CD4-positive, alpha-beta T cell treated with Interleukin-2 at 100 ng/mL for 4 hours (primary cell): ENCODE data around the gene CTIF.

Experiments used
- DNase-seq: peaks from one replicate; pipeline ENCODE4 v3.0.0-alpha.2; 2020; ENCODE audit warnings: low spot score

Gene CTIF

DNA sequence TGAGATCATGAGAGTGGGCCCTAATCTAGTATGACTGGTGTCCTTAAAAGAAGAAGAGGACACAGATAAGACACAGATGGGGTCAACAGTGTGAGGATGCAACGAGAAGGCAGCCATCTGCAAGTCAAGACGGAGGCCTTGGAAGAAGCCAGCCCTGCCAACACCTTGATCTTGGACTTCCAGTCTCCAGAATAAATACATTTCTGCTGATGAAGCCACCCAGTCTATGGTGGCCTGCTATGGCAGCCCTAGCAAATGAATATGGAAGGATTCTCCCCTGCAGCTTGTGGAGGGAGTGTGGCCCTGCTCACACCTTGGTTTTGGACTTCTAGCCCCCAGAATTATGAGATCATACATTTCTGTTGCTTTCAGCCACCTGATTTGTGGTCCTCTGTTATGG is 12.3 kb downstream of the CTIF start:
- no peak for DNase-seq

DNA sequence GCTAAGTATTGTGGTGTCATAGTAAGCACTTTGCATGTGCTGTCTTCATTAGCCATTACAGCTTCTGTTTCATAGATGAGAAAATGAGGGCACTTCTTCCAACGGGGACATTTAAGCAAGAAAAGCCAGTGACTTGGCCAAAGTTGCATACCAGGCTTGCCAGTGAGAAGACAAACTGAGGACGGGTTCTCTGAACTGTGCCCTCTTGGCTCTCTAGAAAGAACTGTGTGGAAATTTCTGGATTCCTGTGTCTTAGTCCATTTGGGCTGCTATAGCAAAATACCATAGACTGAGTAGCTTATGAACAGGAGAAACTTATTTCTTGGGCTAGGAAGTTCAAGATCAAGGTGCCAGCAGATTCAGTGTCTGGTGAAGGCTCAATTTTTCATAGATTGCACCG is 13.3 kb downstream of the CTIF start:
- DNase-seq = no peak

DNA sequence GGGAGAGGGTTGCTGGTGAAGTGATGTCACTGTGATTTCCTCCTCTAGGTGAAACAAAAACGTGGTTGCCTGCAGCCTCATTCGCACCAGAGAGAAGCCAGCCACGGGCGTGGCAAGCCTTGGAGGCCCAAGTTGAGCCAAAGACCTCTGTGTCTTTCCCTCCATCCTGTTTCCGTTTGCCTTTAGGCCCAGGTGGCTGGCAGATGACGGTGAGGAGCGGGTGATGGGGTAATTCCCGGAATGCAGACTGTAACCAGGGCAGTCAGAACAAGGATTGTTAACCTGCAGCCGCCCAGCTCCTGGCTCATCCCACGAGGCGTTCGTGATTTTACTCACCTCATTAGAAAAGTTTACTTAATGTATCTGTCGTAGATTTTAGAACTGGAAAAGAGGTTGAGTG is 14.4 kb downstream of the CTIF start:
- DNase-seq = no peak

DNA sequence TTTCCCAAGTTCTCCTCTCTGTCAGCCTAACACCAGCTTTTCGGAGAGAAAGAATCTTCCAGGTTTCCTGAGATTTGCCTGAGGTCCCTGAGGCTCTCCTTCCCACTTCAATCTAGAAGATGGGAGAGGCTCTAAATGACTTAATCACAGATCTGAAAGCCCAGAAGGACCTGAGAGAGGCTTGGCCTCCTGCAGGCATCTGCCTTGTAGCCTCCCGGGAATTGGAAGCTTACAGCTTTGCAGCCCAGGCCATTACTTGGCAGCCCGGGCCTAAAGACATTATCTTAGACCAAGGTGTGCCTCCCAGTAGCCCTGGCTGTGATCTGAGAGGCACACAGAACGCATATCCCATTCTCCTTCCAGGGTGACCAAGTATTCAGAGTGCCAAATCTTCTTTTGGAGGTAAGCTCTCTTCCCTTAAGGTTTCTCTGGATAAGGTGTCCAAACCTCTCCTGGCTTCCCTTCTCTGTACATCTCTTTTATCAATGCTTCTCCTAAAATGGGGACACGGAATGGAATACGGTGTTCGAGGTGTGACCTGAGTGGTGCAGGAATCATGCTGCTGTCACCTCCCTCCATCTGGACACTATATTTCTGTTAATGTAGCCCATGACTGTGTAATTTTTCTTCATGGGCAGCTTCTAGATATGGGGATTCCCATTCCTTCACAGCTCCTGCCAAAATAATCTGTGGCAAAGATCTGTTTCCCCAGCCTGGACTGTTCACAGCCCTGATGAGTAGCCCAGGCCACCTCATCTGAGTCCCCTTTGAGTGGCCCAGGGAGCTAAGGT is 16.0 kb downstream of the CTIF start:
- DNase-seq = no peak

DNA sequence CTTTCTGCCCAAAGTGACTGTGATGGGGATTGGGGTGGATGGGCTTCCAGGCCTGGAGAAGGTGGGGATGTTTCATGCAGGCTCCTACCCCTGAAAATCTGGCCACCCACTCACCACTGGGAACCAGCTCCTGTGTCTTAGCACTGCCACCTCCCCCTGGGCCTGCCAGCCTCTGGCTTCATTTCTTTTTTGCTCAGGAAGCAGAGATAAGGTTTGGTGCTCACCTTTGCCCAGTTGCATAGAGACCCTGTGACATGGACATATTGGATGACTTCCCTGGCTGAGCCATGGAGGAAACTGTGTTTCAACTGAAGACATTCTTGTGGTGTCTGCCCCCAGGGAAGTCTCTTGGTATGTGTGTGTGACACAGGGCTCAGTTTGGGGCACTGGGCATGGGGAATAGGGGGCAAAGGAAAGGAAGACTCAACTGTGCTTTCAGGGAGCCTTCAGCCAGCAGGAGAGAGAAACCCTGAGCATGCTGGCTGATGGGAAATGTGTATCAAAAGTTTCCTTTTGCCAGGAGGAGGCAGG is 16.7 kb downstream of the CTIF start:
- no peak for DNase-seq

DNA sequence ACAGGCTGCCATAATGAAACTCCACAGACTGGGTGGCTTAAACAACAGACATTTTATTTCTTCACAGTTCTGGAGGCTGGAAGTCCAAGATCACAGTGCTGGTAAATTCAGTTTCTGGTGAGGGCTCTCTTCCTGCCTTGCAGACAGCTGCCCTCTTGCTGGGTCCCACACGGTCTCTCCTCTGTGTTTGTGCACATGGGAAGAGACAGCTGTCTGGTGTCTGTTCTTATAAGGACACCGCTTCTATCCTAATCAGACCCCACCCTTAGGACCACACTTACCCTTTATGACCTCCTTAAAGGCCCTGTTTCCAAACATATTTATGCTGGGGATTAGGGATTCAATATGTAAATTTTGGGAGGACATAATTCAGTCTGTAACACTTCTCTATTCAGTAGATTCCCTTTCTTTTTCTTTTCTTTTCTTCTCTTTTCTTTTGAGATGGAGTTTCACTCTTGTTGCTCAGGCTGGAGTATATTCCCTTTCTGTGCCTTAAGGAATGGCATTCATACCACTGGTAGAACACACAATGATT is 18.9 kb downstream of the CTIF start:
- DNase-seq = no peak

DNA sequence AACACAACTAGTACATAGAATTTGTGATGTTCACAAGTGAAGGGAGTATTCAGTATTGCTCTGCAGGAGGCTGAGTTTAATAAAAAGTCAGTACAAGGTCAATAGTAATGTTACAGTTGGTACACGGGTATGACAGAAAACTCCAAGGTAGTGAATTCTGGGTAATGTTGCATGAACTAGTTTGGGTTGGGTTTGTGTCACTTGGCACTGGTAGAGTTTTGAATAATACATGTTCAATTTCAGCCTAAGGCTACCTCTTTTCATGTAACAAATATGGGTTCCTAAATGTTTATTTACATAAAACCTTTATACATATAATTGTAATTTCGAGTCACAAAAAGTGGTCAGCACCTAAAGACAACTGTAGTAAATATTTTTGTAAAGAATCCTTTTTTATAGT is 19.4 kb downstream of the CTIF start:
- DNase-seq = no peak

DNA sequence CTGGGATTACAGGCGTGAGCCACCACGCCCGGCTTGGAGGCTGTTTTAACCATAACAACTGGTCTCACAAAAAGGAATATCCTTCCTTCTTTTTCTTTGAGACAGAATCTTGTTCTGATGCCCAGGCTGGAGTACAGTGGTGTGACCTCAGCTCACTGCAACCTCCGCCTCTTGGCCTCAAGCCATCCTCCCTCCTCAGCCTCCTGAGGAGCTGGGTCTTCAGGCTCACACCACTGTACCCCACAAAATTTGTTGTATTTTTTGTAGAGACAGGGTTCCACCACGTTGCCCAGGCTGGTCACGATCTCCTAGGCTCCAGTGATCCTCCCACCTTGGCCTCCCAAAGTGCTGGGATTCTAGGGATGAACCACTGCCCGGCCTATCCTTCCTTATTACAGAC is 21.7 kb downstream of the CTIF start:
- no peak for DNase-seq

DNA sequence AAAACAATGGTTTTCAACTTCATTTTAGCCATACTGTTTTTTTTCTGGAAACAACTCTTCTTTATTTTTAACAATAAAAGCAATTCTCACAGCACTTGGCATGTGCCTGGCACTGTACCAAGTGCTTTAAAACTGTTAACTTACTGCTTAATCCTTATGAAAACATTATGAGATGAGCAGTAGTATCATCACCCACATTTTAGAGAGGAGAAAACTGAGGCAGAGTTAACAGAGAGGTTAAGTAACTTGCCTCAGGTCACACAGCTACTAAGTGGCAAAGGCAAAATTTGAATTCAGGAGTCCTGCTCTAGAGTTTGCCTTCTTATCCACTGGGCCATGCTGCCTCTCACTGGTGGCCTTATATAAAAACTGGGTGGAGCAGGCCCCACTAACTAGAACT is 23.2 kb downstream of the CTIF start:
- DNase-seq = no peak

DNA sequence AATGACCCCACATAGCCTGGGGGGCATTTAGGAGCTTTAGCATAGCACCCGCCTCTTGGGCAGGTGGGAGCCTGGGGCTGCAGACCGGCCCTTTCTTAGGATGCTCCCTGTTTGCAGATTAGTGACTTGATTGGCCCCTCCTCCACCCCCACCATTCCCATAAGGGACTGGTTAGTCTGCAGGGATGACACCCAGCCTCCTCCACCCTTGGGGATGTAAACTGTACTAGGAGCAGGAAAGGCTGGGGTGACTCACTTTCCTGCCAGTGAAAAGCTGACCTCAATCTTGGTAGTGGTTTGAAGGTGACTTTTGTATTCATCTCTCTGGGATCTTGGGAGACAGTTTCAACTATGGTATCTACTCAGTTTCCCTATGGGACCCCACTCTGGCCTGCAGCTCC is 24.2 kb downstream of the CTIF start:
- no peak for DNase-seq

DNA sequence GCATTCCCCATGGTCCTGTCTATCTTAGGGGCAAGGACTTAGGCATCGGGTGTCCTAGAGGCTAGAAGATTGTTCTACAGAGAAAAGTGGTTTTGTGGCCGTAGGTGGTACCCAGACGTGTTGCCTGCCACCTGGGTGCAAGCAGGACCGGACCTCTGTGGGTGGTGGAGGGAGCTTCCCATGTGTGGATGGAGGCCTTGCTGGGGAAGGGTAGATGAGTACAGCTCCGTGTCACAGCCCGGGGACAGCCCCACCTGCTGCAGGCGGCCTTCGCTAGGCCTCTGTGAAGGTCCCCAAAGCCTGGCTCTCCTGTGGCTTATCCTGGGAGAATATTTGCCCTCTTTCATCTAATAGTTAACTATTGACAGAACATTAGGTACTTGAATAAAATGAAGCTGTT is 25.3 kb downstream of the CTIF start:
- DNase-seq = no peak

DNA sequence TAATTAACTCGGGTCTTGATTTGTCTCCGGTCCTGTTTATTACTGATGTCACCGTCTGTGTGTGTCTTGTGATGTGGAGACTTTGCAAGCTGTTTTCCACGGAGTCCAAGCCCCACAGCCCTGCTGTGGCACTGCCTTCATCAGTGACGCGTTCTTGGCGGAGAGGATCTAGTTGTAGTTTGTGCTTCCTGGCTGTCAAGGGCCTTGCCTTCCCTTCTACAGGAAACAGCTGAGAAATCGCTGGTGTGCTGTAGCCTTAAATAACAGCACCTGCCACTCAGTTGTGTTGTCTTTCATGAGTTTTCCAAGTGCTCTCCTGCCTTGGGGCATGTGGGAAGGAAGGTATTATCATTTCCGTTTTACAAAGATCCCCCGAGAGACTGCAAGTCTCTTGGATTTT is 26.3 kb downstream of the CTIF start:
- DNase-seq = no peak

DNA sequence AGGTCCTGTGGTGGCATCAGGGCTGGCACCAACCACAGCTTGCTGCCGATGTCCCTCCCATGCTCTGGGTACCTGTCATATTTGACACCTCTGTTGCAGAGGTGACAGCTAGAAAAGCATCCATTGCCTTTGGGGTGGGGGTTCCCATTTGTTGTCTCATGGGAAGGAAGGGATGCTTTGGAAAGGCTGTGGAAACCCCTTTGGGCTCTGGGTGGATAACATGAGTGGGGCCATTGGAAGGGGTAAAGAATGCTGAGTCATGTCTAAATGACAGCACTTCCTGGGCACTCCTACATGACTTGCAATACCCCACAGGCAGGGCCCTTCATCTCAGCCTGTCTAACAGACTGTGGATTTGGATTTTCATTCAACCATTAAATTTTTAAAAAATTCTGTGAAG is 27.8 kb downstream of the CTIF start:
- no peak for DNase-seq

DNA sequence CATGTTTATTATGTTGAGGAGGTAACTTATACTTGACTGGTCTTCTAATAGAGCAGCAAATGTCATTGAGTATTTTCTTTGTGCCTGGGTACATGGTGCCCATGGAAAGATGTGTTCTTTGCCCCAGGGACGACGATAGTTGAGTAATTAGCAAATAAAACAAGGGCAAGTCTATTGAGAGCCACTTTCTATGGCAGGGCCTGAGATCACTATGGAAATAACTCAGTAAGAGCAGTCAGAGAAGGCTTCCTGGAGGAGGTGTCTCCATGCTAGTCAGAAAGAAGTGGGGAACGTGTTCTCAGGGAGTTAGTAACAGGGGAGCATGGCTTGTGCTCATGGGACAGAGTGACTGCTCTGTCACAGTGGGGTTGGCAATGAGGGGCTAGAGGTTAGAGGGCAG is 28.6 kb downstream of the CTIF start:
- DNase-seq = no peak

DNA sequence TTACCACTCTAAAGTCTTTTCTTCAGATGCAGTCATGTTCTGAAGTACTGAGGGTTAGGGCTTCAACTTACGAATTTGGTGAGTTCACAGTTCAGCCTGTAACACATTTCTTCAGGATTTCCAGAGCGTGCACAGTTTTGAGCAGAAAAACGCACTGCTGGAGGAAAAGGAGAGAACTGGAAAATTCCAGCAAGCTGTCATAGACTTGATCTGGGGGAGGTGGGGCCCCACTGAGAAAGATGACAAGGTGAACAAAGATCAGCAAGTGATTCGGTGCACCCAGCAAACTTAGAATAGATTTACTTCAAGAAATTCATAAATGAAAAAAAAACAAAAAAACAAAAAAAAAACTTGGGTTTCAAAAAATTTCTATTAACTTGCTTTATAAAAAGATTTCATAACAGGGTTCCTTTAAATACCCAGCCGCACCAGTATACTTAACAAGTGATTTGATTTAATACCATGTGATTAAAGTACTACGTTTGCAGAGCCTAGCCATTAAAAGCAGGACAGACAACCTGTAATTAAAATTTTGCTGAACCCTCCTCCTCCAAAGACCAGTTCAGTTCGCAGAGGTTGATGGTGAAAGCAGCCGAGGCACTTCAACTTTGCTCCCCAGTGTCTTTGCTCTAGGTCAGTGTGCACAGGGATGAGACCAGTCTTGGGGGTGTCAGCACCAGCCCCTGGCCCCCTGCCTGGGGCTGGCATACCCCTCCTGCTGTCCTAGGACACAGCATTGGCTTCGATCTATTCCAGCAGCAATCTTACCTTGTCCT is 30.5 kb downstream of the CTIF start:
- DNase-seq = no peak

DNA sequence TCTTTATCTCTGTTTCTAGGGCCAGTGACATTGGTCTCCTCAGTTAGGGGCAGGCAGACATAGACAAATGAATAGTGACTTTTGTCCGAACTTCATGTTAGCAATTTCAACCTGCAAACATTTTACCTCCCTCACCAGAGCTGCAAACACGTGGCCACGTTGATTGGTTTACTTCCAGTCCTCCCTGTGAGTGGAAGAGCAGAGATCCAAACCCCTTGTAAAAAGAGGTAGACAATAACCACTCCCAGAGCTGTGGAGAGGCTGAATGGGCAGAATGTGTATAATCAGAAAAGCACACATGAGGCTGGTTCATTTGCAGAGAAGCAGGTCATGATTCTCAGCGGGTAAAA is 31.1 kb downstream of the CTIF start:
- no peak for DNase-seq

DNA sequence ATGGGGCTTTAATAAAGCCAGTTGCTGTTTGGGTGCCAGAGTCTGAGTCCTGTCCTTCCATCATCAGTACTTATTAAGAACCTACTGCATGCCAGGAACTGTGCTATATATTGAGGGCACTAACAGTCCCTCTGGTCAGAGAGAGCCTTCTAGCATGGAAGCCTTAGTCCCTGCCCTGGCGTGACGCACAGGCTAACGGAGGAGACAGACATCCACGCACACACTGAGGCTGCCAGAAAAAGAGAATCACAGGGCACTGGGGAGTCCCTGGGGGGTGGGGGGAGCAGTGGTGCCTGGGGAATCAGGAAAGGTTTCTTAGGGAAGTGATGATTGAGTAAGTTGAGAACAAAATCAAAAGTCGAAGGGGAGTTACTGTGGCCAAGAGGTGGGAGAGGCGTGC is 31.5 kb downstream of the CTIF start:
- DNase-seq = no peak

DNA sequence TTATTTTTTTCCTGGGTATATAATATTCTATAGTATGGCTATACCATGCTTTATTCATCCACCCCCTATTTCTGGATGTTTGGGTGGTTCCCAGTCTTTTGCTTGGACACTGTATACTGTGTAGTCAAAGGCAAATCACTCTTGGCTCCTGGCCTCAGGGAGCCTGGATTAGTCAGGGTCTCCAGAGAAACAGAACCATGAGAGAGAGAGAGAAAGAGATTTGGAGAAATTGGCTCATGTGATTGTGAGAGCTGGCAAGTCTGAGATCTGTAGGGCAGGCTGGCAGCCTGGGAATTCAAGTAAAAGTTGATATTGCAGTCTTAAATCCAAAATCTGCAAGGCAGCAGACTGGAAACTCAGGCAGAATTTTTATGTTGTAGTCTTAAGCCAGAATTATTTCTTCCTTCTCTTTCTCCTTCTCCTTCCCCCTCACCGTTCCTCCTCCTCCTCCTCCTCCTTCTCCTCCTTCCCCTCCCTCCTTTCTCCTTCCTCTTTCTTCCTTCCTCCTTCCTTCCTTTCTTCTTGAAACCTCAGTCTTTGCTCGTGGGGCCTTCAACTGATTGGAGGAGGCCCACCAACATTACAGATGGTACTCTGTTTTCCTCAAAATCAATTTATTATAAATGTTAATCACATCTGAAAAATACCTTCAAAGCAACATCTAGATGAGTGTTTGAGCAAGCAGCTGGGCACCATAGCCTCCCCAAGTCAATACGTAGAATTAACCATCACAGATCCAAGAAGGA is 33.0 kb downstream of the CTIF start:
- no peak for DNase-seq

DNA sequence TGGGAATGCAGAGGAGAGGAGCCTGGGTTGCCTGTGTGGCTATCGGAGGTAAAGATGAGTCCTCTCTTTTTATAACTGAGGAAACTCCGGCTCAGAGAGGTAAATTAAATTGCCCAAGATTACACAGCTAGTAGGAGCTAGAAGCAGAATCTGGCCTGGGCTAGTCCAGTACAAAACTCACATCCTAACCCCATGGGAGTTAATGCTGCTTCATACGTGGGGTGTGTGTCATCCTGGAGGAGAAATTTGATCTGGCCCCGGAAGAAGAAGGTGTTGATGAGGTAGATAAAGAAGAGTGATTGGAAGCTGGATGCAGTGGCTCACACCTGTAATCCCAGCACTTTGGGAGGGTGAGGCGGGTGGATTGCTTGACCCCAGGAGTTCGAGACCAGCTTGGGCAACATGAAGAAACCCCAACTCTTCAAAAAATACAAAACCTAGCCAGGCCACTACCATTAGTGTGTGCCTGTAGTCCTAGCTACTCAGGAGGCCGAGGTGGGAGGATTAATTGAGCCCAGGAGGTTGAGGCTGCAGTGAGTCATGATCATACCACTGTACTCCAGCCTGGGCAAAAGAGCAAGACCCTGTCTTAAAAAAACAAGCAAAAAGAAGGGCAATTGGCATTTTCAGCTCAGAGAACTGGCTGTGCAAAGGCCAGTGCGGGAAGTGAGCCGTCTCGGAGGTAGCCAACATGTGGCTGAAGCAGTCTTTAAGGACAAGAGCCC is 33.7 kb downstream of the CTIF start:
- no peak for DNase-seq

DNA sequence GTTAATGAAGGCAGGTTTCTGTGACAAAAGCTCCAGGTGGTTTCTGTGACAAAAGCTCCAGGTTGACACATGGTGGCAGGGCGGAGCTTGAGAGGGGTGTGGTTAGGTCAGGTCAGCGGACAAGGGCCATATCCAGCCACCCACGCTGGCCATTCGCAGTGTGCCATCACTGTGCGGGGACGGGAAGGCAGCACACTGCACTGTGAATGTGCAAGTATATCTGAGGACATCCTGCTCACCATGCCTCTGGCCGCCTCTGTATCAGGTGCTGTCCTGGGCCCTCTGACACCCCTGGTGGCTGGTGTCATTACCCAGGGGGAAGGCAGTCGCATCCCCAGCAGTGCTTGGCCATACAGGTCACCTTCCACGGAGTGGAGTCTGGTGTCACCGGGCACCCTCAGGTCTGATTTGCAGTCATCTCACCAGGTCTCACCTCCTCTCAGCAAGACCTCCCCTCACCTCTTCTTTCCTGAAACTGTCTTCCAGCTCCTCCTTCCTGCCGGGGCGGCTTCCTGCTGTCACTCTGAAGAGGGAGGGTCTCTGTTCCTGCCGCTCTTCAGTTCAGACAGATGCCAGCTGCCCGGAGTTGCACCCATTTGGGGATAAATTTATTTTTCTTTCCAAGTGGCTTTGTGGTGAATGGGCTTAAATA is 34.9 kb downstream of the CTIF start:
- DNase-seq = no peak

DNA sequence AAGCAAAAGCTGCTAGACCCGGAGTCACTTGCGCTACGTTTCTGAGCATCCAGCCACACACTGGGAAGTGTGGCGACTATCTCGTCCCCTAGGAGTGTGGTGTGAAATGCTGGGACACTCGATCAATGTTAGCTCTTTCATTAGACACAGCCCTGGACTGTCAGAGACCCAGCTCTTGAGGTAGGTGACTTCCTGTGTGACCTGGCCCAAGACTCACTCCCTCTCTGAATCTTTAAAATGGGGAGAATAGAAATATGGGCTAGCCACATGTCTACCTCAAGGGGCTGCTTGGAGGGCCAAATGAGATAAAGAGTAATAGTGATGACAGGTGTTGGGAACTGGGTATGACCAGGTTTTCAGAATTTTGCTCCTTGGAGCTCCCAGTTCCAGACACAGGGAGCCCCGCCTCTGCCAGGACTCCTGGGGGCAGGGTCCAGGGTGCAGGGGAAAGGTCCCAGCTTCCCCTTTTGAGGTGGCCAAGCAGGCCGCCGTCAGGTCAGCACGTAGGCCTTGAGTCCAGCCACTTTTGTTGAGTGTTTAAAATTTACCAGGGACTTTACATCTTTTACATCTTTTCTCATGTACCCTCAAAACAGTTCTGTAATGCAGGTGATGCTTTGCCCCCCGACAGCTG is 36.0 kb downstream of the CTIF start:
- no peak for DNase-seq
